Glutamatergic neuron (in vitro differentiated cells): ENCODE data around the gene LMF1. TPM values are rescaled to one million over a fixed set of nuclear protein-coding genes. Genes with fewer than 3 reads are reported as not detected.

Experiments
- DNase-seq: peaks from one replicate; pipeline ENCODE4 v3.0.0; 2022
- H3K27ac Mint-ChIP-seq: one replicate; pipeline ENCODE4 v1.8.0; 2020; ENCODE audit warnings: mild to moderate bottlenecking, mixed read lengths, inconsistent platforms; ENCODE audit not compliant: unreplicated experiment
- H3K27me3 Mint-ChIP-seq: one replicate; pipeline ENCODE4 v1.8.0; 2020; ENCODE audit warnings: mild to moderate bottlenecking, moderate library complexity, mixed read lengths, inconsistent platforms; ENCODE audit not compliant: unreplicated experiment
- H3K36me3 Mint-ChIP-seq: one replicate; pipeline ENCODE4 v1.8.0; 2020; ENCODE audit warnings: mild to moderate bottlenecking, mixed read lengths, inconsistent platforms; ENCODE audit not compliant: unreplicated experiment
- H3K4me1 Mint-ChIP-seq: one replicate; pipeline ENCODE4 v1.8.0; 2020; ENCODE audit warnings: mild to moderate bottlenecking, low read depth, mixed read lengths, inconsistent platforms; ENCODE audit not compliant: unreplicated experiment
- H3K4me3 Mint-ChIP-seq: one replicate; pipeline ENCODE4 v1.8.0; 2020; ENCODE audit warnings: mild to moderate bottlenecking, mixed read lengths, inconsistent platforms; ENCODE audit not compliant: unreplicated experiment
- H3K9me3 Mint-ChIP-seq: one replicate; pipeline ENCODE4 v1.8.0; 2020; ENCODE audit warnings: mild to moderate bottlenecking, moderate library complexity, mixed read lengths, inconsistent platforms; ENCODE audit not compliant: unreplicated experiment
- total RNA-seq: library from RNA; stranded (reverse); fragmentation: NEBNext Ultra II Directional; extraction: Animal tissue kit (Norgen Biotek cat#: 25700); gene quantifications from one replicate; pipeline ENCODE4 v1.2.1, GENCODE V29; 2021; ENCODE audit not compliant: unreplicated experiment
- TF ChIP-seq, protein P1 (sequence below): fragments of 200-600 bp; sonication (generic); IDR thresholded peaks from one replicate; pipeline ENCODE4 v1.5.0; 2021; ENCODE audit not compliant: partially characterized antibody, unreplicated experiment

The LMF1 gene
- total RNA-seq, 1 donor from 2014 or later = 17.4 TPM

DNA sequence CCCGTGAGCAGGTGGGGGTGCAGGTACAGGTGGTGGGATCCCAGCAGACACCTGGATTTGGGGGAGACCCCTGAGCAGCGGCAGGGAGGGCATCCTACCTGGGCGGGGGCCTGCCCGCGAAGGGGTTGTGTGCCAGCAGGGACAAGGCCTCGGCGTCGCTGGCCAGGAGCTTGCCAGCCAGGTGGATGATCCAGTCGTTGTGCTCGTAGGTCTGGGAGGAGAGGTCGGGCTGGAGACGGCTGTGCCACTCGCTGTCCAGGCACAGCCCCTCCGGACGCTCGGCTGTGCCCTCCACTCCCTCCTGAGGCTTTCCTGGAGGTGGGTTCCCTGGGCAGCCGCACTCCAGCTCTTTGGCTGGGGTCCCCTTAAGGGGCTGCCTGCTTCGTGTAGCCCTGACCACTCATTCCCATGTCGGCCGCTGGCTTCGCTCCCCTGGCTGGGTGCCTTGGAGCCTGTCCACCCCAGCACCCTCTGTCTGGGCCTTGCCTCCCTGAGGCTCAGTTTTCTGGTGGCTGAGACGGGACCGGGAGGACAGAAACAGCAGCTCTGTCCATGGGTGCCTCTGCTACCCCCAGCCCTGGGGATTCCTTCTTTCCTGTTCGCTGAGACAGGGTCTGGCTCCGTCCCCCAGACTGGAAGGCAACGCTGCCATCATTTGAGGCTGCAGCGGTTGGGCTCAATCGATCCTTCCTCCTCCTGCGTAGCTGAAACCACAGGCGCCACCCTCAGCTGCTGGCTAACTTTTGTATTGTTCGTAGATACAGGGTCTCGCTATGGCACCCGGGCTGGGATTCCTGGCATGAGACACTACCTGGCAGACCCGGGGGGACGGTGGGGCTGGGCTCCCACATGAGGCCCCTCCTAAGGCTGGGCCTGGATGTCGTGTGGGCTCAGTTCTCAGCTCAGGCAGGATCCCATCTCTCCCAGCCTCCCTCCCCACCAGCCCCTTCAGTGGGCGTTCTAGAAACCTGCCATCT is 101.7 kb downstream of the LMF1 start:
- H3K27ac Mint-ChIP-seq = no peak overlapping the region
- no peak for DNase-seq
- TF ChIP-seq, protein P1, sequence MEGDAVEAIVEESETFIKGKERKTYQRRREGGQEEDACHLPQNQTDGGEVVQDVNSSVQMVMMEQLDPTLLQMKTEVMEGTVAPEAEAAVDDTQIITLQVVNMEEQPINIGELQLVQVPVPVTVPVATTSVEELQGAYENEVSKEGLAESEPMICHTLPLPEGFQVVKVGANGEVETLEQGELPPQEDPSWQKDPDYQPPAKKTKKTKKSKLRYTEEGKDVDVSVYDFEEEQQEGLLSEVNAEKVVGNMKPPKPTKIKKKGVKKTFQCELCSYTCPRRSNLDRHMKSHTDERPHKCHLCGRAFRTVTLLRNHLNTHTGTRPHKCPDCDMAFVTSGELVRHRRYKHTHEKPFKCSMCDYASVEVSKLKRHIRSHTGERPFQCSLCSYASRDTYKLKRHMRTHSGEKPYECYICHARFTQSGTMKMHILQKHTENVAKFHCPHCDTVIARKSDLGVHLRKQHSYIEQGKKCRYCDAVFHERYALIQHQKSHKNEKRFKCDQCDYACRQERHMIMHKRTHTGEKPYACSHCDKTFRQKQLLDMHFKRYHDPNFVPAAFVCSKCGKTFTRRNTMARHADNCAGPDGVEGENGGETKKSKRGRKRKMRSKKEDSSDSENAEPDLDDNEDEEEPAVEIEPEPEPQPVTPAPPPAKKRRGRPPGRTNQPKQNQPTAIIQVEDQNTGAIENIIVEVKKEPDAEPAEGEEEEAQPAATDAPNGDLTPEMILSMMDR = no peak
- H3K4me3 Mint-ChIP-seq = no peak overlapping the region
- peaks cover 6% of the 10 kb centered on the region for H3K27me3 Mint-ChIP-seq
- H3K4me1 Mint-ChIP-seq = peaks cover 18% of the 10 kb centered on the region
- H3K9me3 Mint-ChIP-seq = peaks cover 7% of the 10 kb centered on the region
- H3K36me3 Mint-ChIP-seq = peaks cover 4% of the 10 kb centered on the region

DNA sequence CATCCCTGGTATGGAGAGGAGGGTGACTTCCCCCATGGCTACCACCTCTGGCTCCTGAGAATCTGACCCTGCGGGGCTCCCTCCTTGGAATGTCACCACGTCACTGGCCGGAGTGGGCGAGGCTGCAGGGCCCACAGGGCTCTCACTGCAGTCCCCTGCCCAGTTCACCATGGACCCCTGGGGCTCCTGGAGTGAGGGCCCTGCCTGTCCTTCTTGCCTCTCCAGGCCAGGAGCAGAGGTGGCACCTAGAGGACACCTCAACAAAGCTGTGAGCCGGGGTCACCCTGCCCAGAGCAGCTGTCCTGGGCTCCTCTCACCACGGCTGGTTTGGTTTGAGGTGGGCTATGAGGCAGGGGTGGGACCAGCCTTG is 102.4 kb downstream of the LMF1 start:
- Mint-ChIP-seq H3K36me3 (peaks cover 4% of the 10 kb centered on the region), H3K9me3 (peaks cover 7% of the 10 kb centered on the region), H3K27ac (no peak overlapping the region), H3K27me3 (peaks cover 2% of the 10 kb centered on the region), H3K4me1 (peaks cover 15% of the 10 kb centered on the region), H3K4me3 (no peak overlapping the region)
- no peak for DNase-seq
- TF ChIP-seq, protein P1 = no peak

DNA sequence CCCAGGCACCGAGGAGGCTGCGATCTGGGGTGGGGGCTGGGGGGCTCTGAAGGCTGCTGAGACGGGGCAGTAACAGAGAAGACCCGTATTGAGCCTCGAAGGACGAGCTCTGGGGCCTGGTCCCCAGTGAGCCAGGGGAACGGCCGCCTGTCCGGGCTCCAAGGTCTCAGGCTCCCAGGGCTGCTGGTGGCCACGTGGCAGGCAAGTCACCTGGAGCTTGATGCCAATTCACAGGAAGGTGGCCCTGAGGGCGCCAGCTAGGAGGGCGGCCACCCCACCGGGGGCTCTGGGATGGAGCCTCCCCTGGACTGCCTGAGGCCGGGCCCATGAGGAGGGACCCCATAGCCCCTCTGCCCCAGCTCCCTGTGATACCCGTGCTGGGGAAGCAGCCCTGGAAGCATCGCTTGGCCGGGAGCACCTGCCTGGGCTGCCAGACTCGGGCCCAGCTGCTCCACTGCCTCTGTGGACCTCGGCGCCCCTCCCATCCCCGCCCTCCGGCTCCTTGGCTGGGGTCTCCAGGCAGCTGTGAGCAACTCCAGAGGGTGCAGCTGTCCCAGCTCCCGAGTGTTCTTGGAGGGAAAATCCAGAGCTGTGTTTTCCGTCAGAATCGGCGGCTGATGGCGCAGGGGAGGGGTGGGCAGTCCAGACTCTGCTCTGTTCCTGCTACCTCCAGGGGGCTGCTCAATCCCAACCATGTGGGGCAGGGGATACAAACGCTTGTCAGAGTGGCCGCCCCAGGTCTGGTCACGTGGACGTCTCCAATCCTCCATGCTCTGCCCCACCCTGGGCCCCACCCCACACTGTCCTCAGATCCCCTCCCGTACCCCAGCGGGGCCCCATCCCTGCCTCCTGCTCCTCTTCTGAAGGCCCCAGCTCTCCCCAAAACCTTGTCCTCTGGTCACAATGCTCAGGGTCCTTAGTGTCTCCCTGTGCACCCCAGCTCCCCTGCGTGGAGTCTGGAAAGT is 103.1 kb downstream of the LMF1 start:
- peaks cover 4% of the 10 kb centered on the region for H3K36me3 Mint-ChIP-seq
- peaks cover 10% of the 10 kb centered on the region for H3K4me1 Mint-ChIP-seq
- no peak overlapping the region for H3K4me3 Mint-ChIP-seq
- no peak overlapping the region for H3K27ac Mint-ChIP-seq
- TF ChIP-seq, protein P1 = no peak
- peaks cover 7% of the 10 kb centered on the region for H3K9me3 Mint-ChIP-seq
- DNase-seq = no peak
- H3K27me3 Mint-ChIP-seq = peaks cover 2% of the 10 kb centered on the region

DNA sequence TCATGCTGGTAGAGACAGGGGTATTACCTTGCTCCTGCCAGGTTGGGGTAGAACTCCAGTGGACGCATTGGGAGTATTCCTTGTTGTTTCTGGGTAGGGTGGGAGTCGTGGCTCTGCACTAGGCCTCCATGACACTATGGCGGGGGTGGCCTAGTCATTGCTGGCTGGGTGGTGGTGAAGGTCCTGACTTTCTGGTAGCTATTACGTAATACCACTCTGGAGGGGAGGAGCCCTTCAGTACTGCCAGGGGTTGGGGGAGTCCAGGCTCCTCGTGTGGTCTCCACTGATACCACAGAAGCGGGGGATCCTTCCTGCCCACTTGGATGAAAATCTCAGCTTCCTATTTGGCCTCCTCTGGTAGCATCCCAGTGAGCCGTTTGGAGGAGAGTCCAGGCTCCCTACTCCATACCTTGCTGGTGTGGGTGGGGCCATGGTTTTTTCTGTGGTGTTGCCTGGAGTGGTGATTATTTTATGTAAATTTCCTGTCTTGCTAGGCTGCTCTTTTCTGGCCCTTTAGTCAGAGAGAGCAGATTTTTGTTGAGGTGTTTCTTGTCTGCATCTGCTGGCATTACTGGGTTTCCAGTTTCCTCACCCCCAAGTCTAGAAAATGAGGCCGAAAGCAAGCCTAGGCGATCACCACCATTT is 104.4 kb downstream of the LMF1 start:
- DNase-seq = no peak

More for the DNA sequence above, 104.4 kb downstream of the LMF1 start:
- TF ChIP-seq, protein P1 = no peak
- peaks cover 2% of the 10 kb centered on the region for H3K27me3 Mint-ChIP-seq
- H3K36me3 Mint-ChIP-seq = peaks cover 4% of the 10 kb centered on the region
- peaks cover 6% of the 10 kb centered on the region for H3K4me1 Mint-ChIP-seq
- H3K4me3 Mint-ChIP-seq = no peak overlapping the region
- H3K9me3 Mint-ChIP-seq = peaks cover 8% of the 10 kb centered on the region
- no peak overlapping the region for H3K27ac Mint-ChIP-seq
